ENCODE results near the gene SKOR1.

DNA sequence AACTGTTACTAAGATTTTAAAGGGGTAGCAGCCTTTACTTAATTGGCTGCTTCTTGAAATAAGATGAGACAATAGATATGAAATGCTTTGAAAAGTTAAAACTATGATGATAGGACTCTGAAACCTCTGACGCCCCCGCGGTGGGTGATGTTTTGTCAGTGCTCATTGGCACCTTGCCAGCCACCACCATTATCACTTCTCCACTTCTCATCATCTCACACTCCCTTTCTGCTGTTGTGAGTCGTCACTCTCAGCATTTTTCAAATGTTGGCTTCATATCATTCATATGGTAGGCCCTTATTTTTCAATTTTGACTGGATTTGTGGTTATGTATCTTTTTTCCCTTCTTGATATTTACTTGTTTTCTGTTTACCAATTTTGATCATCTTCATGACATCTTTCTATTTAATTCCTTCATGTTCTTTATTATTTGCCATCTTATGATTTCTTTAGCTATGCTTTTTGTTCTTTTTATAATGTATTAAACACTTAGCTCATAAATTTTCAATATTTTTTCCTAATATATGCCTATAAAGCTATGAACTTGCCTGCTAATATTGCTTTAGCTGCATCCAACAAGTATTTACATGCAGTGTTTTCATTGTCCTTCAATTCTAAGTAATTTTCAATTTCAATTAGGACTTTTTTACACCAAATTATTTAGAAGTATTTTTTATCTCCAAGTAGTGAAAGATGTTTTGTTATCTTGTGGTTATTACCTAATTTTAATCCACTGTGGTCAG is 30.3 kb upstream of the SKOR1 start:
- TF ChIP-seq, protein P1, sequence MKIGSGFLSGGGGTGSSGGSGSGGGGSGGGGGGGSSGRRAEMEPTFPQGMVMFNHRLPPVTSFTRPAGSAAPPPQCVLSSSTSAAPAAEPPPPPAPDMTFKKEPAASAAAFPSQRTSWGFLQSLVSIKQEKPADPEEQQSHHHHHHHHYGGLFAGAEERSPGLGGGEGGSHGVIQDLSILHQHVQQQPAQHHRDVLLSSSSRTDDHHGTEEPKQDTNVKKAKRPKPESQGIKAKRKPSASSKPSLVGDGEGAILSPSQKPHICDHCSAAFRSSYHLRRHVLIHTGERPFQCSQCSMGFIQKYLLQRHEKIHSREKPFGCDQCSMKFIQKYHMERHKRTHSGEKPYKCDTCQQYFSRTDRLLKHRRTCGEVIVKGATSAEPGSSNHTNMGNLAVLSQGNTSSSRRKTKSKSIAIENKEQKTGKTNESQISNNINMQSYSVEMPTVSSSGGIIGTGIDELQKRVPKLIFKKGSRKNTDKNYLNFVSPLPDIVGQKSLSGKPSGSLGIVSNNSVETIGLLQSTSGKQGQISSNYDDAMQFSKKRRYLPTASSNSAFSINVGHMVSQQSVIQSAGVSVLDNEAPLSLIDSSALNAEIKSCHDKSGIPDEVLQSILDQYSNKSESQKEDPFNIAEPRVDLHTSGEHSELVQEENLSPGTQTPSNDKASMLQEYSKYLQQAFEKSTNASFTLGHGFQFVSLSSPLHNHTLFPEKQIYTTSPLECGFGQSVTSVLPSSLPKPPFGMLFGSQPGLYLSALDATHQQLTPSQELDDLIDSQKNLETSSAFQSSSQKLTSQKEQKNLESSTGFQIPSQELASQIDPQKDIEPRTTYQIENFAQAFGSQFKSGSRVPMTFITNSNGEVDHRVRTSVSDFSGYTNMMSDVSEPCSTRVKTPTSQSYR (CRISPR knock-in tag; IDR thresholded peaks at IDR 0.05), result no peak
- TF ChIP-seq ZNF423 (CRISPR knock-in tag; IDR thresholded peaks at IDR 0.05), result no peak

Measured in WTC11 (cell line).